LNCAP (cell line): ENCODE data around the gene HESX1.

Experiments used
- TF ChIP-seq, protein P1 (sequence below): fragments of 450-650 bp; IDR thresholded peaks from 2 replicates; pipeline ENCODE4 v1.5.1; 2017; ENCODE audit warnings: mild to moderate bottlenecking

Gene HESX1

DNA sequence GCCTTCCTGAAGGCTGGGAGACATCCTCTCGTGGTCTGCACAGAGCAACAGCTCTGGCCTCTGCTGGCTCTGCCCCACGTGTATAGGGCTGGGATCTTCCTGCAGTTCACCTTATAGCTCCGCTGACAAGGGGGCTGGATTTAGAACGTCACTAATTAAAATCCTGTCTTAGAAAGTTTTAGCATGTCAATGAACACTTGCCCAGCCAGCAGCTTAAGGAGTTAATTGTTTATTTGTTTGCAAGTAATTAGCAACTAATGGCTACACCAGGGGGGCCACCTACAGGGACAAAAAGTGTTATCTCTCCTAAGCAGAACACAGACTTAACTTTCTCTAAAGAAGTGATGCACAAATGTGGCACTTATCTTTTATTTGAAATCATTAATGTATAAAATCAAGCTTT lies at the start of gene HESX1:
Gene HESX1 (minus strand): TSS at position 84 of the 403 bp plus-strand sequence. CDS start 60 bp downstream, at position 24.
- TF ChIP-seq, protein P1, sequence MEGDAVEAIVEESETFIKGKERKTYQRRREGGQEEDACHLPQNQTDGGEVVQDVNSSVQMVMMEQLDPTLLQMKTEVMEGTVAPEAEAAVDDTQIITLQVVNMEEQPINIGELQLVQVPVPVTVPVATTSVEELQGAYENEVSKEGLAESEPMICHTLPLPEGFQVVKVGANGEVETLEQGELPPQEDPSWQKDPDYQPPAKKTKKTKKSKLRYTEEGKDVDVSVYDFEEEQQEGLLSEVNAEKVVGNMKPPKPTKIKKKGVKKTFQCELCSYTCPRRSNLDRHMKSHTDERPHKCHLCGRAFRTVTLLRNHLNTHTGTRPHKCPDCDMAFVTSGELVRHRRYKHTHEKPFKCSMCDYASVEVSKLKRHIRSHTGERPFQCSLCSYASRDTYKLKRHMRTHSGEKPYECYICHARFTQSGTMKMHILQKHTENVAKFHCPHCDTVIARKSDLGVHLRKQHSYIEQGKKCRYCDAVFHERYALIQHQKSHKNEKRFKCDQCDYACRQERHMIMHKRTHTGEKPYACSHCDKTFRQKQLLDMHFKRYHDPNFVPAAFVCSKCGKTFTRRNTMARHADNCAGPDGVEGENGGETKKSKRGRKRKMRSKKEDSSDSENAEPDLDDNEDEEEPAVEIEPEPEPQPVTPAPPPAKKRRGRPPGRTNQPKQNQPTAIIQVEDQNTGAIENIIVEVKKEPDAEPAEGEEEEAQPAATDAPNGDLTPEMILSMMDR: no peak

DNA sequence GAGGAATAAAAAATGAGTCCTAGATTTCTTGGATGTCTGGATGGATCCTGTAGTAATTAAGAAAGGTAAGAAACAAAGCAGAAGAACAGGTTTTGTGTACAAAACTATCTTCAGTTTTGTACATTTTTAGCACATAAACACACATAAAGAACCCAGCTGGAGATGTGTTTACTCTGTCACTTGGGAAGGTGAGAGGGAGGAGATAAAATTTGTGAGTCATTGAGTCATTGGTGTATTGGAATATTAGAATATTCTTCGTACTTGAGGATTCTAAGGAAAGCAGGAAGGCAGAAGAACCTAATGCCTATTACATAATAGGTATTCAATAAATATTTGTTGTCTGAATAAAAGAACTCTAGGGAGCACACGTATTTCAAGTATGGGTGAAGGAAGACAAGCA lies 45.2 kb upstream of the HESX1 start:
- TF ChIP-seq, protein P1: no peak

DNA sequence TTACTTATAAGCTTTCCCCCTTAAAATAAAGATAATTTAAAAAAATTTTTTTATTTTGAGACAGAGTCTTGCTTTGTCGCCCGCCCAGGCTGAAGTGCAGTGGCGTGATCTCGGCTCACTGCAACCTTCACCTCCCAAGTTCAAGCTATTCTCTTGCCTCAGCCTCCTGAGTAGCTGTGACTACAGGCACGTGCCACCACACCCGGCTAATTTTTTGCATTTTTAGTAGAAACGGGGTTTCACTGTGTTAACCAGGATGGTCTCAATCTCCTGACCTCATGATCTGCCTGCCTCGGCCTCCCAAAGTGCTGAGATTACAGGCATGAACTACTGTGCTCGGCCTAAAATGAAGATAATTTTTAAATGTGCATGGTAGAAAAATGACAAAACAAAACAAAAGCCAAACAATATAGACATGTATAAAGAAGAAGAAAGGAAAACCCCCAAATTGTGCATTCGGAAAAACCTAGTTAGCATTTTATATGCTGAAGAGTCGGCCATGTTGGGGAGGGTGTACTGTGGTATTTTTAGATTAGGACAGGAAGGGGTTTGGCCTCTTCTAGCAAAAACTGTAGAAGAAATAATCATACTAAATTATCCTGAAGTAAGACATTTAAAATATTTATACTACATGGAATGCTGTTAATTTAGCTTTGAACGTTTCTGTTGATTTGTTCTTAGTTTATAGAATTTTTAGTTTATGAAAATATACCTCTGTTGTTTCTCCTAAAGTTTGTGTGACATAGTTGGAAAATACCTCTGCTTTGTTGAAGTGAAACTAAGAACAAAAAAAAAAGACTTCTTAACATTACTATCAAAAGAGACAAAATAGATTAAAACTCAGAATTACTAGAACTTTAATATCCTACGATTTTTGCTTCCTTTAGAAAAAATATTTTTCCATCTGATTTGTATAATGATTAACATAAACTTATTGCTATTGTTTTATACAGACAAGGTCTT lies 35.1 kb upstream of the HESX1 start:
- TF ChIP-seq, protein P1: no peak

DNA sequence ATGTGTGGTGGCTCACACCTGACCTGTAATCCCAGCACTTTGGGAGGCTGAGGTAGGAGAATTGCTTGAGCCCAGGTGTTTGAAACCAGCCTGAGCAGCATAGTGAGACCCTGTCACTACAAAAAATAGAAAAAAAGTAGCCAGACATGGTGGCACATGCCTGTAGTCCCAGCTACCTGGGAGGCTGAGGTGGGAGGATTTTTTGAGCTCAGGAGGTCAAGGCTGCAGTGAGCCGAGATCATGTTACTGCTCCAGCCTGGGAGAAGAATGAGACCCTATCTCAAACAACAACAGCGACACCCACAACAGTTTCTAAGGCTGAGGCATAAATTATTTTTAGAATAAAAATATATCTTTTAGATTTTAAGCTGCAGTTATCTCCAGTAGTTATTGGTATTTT lies 34.0 kb upstream of the HESX1 start:
- TF ChIP-seq, protein P1: no peak

- TF ChIP-seq, protein P1: no peak
These were observed 30.2 kb upstream of the HESX1 start for GRCh38 chr3:57230006-57230405.

DNA sequence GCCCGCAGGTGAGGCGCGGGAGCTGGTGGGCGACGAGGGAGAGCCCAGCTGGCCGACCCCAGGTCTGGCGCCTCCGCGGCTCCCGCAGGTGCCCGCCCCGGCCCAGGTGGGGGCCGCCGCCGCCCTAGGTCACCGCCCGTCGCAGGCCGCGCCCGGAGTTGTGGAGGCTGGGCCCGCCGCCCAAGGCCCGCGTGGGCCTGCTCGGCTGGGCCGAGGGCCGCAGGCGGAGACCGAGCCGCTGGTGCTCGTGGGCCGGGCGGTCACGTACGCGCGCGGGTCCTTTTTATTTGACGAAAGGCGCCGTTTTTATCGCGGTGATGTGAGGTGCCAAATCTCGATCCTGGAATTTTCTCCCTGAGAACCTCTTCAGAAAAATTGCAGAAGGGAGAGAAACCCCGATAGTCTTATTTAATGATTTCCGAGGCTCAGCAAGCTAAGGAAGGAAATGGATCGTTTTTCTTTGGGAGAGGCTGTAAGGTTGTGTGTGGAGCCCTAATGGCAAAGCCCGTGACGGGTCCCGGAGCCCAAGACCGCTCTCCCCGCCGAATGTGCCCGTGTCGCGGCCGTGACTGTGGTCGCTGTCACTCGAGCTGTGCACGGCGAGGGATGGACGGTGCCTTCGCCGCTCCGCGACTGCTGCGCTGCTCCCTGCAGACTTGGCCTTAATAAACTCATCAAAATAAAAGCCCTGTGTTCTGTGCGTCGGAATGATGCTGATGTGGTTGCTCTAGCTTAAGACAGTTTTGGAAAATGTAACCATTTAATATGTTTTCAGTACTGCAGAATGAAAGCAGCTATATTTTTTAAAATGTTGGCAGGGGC lies 28.4 kb upstream of the HESX1 start:
- TF ChIP-seq, protein P1: no peak

DNA sequence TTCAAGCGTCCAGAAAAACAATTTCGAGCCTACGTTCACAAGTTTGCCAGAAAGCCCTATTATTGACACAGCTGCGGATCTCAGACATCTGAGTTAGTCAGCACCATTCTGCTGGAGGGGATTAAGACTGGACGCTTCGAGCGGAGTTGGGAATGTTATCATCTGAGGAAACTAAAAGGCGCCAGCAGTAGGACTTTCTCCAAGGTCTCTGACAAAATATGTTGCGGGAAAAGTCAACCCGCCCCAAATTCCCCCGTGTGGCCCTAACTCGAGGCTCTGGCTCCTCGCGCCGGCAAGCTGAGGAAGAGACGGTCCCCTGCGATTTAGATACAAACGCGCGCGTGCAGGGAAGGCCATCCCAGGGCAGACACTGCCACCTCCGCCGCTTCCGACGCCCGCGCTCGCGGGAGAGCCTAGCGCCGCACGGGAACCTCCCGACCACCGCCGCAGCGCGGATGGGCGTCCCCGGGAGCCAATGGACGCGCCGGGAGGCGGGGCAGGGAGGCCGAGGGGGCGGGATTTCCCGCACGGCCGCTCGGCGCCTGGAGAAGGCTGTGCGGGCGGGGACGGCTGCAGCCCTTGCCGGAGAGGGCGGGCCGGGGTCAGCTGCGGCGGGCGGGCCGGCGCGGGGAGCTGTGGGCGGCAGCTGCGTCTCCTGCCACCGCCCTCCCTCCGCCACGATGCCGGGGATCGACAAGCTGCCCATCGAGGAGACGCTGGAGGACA lies 27.6 kb upstream of the HESX1 start, which contains the start of gene APPL1:
Gene APPL1 (plus strand): TSS at position 526 of the 726 bp plus-strand sequence. CDS start 155 bp downstream, at position 681.
- TF ChIP-seq, protein P1: no peak
